IPS DF 6.9 (cell line): Measurements from ENCODE around the gene PIP5K1C.

ENCODE experiments used
- DNase-seq: peaks from one replicate; pipeline ENCODE4 v3.0.0-alpha.2; 2013; ENCODE audit warnings: low read depth, low spot score
- H3K27ac ChIP-seq: one replicate; pipeline ENCODE4 v1.5.1; 2013; ENCODE audit warnings: low read length, control low read depth
- H3K27me3 ChIP-seq: 2 replicates; pipeline ENCODE4 v1.6.1; 2013; ENCODE audit warnings: mild to moderate bottlenecking, low read length; ENCODE audit not compliant: control insufficient read depth, insufficient read depth
- H3K36me3 ChIP-seq: 2 replicates; pipeline ENCODE4 v1.6.1; 2013; ENCODE audit warnings: low read length; ENCODE audit not compliant: control insufficient read depth, insufficient read depth
- H3K4me1 ChIP-seq: 2 replicates; pipeline ENCODE4 v1.6.1; 2013; ENCODE audit warnings: low read length; ENCODE audit not compliant: control insufficient read depth, insufficient read depth
- H3K4me3 ChIP-seq: 2 replicates; pipeline ENCODE4 v1.5.1; 2013; ENCODE audit warnings: mild to moderate bottlenecking, low read length
- H3K9me3 ChIP-seq: 2 replicates; pipeline ENCODE4 v1.6.1; 2013; ENCODE audit warnings: low read length, inconsistent platforms; ENCODE audit not compliant: control insufficient read depth, insufficient read depth
- WGBS: extraction: QIAGEN DNeasy Blood & Tissue Kit; methylation state at CpG from one replicate; pipeline ENCODE4 v1.1.7; 2013; ENCODE audit warnings: mixed read lengths, missing lambda C conversion rate; ENCODE audit not compliant: insufficient read length, insufficient coverage; 5-methylcytosine and 5-hydroxymethylcytosine counted together

Gene PIP5K1C

GRCh38 chr19:3700242-3701032 lies at the start of gene PIP5K1C:
TSS of gene PIP5K1C (minus strand) at chr19:3700468. CDS start at chr19:3700390, 78 bp downstream.
- no peak within 1 kb of the TSS for H3K27ac ChIP-seq
- 0 out of 2 replicates have a peak, but pooled peaks cover 1% of the 10 kb centered on the region for H3K4me1 ChIP-seq
- no peaks in the 10 kb centered on the region for H3K27me3 ChIP-seq
- H3K9me3 ChIP-seq, result no peaks in the 10 kb centered on the region
- peaks cover 2% of the 10 kb centered on the region; the same call in 1 of the 2 replicates for H3K36me3 ChIP-seq
- DNase-seq, result peak; percentile 67
- WGBS, result no CpG with 5 or more reads among the region's 82 CpGs
- peak within 1 kb of the TSS; percentile 86 for H3K4me3 ChIP-seq

DNA sequence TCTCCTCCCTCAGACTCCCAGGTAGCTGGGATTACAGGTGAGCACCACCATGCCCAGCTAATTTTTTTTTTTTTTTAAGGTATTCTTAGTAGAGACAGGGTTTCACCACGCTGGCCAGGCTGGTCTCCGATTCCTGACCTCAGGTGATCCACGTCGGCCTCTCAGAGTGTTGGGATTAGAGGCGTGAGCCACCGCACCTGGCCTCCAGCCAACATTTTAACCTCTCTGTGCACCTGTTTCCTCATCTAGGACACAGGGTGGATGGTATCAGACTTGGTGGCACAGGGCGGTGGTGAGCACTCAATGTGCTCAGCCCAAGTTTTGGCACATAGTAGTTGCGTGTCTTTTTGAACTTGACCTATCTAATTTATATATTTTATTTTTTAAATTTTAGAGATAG lies 48.7 kb upstream of the PIP5K1C start:
- H3K36me3 ChIP-seq, result peaks cover 21% of the 10 kb centered on the region
- no peak for DNase-seq

GRCh38 chr19:3746371-3747056 lies 46.2 kb upstream of the PIP5K1C start:
- Histone ChIP-seq H3K4me3 (no peak overlapping the region), H3K27me3 (no peaks in the 10 kb centered on the region), H3K9me3 (no peaks in the 10 kb centered on the region), H3K36me3 (peaks cover 8% of the 10 kb centered on the region), H3K27ac (no peak overlapping the region), H3K4me1 (no peaks in the 10 kb centered on the region)
- WGBS, result no CpG with 5 or more reads among the region's 31 CpGs
- DNase-seq, result no peak

More for the DNA sequence above, 48.7 kb upstream of the PIP5K1C start:
- H3K4me3 ChIP-seq, result no peak overlapping the region
- H3K27me3 ChIP-seq, result no peaks in the 10 kb centered on the region
- H3K9me3 ChIP-seq, result no peaks in the 10 kb centered on the region
- no CpG with 5 or more reads among the region's 8 CpGs for WGBS
- no peaks in the 10 kb centered on the region for H3K4me1 ChIP-seq
- H3K27ac ChIP-seq, result no peak overlapping the region

DNA sequence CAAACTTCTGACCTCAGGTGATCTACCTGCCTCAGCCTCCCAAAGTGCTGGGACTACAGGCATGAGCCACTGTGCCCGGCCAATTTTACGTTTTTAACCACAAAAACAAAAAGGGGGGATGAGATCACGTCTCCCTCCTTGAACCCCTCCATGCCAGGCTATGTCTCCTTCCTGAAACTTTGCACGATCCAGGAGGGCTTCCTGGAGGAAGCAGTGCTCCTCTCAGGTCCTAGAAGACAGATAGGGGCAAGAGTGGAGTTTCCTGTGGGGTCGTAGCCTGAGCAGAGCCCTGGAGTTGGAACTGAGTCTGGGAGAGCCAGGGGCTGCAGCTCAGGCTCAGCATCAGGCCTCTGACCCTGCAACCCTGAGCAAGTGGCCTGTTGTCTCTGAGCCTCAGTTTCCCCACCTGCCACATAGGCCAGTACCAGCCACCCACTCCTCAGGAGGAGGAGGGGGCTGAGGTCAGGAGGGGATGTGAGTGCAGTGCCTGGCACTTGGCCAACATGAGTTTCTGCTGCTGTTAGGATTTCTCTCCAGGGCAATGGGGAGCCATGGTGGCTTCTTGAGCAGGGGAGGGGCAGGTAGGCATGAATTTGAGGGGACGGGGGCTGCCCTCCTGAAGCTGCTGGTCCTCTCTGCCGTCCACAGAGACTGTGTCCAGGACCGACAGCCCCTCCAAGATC lies 45.2 kb upstream of the PIP5K1C start:
- WGBS, result no CpG with 5 or more reads among the region's 8 CpGs

DNA sequence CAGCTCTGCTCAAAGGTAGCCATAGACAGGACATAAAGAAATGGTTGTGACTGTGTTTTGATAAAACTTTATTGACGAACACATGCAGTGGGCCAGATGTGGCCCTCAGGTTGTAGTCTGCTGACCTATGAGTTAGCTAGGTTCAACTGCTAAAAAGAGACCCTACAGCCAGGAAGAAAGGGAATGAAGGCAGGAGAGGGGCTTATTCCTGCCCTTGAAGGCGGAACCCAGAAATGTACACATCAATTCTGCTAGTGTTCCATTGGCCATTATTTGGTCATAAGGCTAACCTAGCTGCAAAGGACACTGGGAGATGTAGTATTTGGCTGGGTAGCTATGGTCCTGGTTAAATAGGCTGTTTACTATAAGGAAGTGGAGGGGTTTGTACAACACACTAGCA lies 43.2 kb upstream of the PIP5K1C start:
- no peaks in the 10 kb centered on the region for H3K4me1 ChIP-seq
- no peaks in the 10 kb centered on the region for H3K27me3 ChIP-seq
- no peak overlapping the region for H3K27ac ChIP-seq
- no CpG with 5 or more reads among the region's 2 CpGs for WGBS
- H3K4me3 ChIP-seq, result no peak overlapping the region
- DNase-seq, result no peak
- 0 out of 2 replicates have a peak, but pooled peaks cover under 1% of the 10 kb centered on the region for H3K36me3 ChIP-seq
- no peaks in the 10 kb centered on the region for H3K9me3 ChIP-seq

More for the DNA sequence above, 45.2 kb upstream of the PIP5K1C start:
- no peak for DNase-seq
- Histone ChIP-seq H3K27me3 (no peaks in the 10 kb centered on the region), H3K4me1 (no peaks in the 10 kb centered on the region), H3K27ac (no peak overlapping the region), H3K4me3 (no peak overlapping the region), H3K9me3 (no peaks in the 10 kb centered on the region), H3K36me3 (no peaks in the 10 kb centered on the region; the same call in 1 of the 2 replicates)

GRCh38 chr19:3740431-3740830 lies 40.2 kb upstream of the PIP5K1C start:
- H3K36me3 ChIP-seq, result 0 out of 2 replicates have a peak, but pooled peaks cover 4% of the 10 kb centered on the region
- no peaks in the 10 kb centered on the region for H3K4me1 ChIP-seq
- H3K27ac ChIP-seq, result no peak overlapping the region
- no peak for DNase-seq
- H3K27me3 ChIP-seq, result no peaks in the 10 kb centered on the region
- no peak overlapping the region for H3K4me3 ChIP-seq
- WGBS, result no CpG with 5 or more reads among the region's 24 CpGs
- no peaks in the 10 kb centered on the region for H3K9me3 ChIP-seq

- Histone ChIP-seq H3K4me1 (no peaks in the 10 kb centered on the region), H3K27me3 (no peaks in the 10 kb centered on the region), H3K9me3 (no peaks in the 10 kb centered on the region), H3K27ac (no peak overlapping the region), H3K36me3 (0 out of 2 replicates have a peak, but pooled peaks cover 4% of the 10 kb centered on the region), H3K4me3 (no peak overlapping the region)
- no peak for DNase-seq
- no CpG with 5 or more reads among the region's 32 CpGs for WGBS
Measured at GRCh38 chr19:3738477-3739220, 38.4 kb upstream of the PIP5K1C start.

GRCh38 chr19:3737487-3738205 lies 37.4 kb upstream of the PIP5K1C start:
- DNase-seq, result no peak
- no CpG with 5 or more reads among the region's 10 CpGs for WGBS
- Histone ChIP-seq H3K27ac (no peak overlapping the region), H3K9me3 (no peaks in the 10 kb centered on the region), H3K36me3 (0 out of 2 replicates have a peak, but pooled peaks cover 4% of the 10 kb centered on the region), H3K4me3 (no peak overlapping the region), H3K4me1 (no peaks in the 10 kb centered on the region), H3K27me3 (no peaks in the 10 kb centered on the region)

DNA sequence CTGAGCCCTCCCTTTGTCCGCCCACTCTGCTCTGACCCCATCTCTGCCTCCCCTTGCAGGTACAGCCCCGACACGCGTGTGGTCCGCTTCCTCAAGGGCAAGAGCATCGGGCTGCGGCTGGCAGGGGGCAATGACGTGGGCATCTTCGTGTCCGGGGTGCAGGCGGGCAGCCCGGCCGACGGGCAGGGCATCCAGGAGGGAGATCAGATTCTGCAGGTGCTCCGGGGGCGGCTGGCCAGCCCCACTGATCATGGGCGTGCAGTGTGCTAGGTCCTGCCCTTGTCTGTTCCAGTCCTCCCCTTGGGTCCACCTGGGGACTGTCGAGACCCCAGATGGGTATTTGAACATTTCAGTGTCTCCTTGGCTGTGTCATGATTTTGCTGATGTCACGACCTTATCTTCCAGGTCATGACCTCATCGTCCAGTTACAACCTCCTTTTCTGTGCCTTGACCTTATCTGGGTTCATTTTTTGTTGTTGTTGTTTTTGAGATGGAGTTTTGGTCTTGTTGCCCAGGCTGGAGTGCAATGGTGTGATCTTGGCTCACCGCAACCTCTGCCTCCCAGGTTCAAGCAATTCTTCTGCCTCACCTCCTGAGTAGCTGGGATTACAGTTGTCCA lies 35.9 kb upstream of the PIP5K1C start:
- no peaks in the 10 kb centered on the region for H3K4me1 ChIP-seq
- no peak for DNase-seq
- no peaks in the 10 kb centered on the region for H3K27me3 ChIP-seq
- H3K27ac ChIP-seq, result no peak overlapping the region
- H3K36me3 ChIP-seq, result 0 out of 2 replicates have a peak, but pooled peaks cover 4% of the 10 kb centered on the region
- WGBS, result no CpG with 5 or more reads among the region's 21 CpGs
- H3K4me3 ChIP-seq, result no peak overlapping the region
- H3K9me3 ChIP-seq, result no peaks in the 10 kb centered on the region
